HepG2 (cell line): ENCODE results near the gene FAM3A. TPM values are rescaled to one million over a fixed set of nuclear protein-coding genes. Genes with fewer than 3 reads are reported as not detected.
A peak's percentile ranks its signal among the peaks of the same experiment; 100 is the strongest.

ENCODE experiments used
- CHCHD3 ChIP-seq: sonication (generic); formaldehyde crosslinking; IDR thresholded peaks from 2 replicates; pipeline ENCODE4 v1.8.0; 2022; ENCODE audit warnings: mild to moderate bottlenecking, missing genetic modification reagents, moderate library complexity
- ETV6 ChIP-seq: sonication (generic); formaldehyde crosslinking; conservative IDR thresholded peaks from 2 replicates; pipeline ENCODE4 v1.4.0; 2020; ENCODE audit warnings: missing genetic modification reagents
- FOXC1 ChIP-seq: sonication (generic); formaldehyde crosslinking; IDR thresholded peaks from 2 replicates; pipeline ENCODE4 v1.8.0; 2022; ENCODE audit warnings: mild to moderate bottlenecking, missing genetic modification reagents, borderline replicate concordance
- GLI4 ChIP-seq: sonication (generic); formaldehyde crosslinking; IDR thresholded peaks from 2 replicates; pipeline ENCODE4 v1.5.1; 2020; ENCODE audit warnings: missing genetic modification reagents, mild to moderate bottlenecking, moderate library complexity, borderline replicate concordance
- KDM5B ChIP-seq: sonication (generic); formaldehyde crosslinking; IDR thresholded peaks from 2 replicates; pipeline ENCODE4 v1.4.0; 2020; ENCODE audit warnings: missing genetic modification reagents, mild to moderate bottlenecking, borderline replicate concordance
- MAF1 ChIP-seq: sonication (generic); formaldehyde crosslinking; IDR thresholded peaks from 2 replicates; pipeline ENCODE4 v1.5.0; 2020; ENCODE audit warnings: missing genetic modification reagents, borderline replicate concordance
- PLRG1 ChIP-seq: fragments of 450-650 bp; conservative IDR thresholded peaks from 2 replicates; pipeline ENCODE4 v1.6.1; 2016
- RXRB ChIP-seq: IDR thresholded peaks from 2 replicates; pipeline ENCODE4 v1.6.1; 2016; ENCODE audit warnings: borderline replicate concordance, missing genetic modification reagents, missing compliant biosample characterization
- SMARCE1 ChIP-seq: fragments of 450-650 bp; IDR thresholded peaks from 2 replicates; pipeline ENCODE4 v1.6.1; 2017; ENCODE audit warnings: borderline replicate concordance
- SPEN ChIP-seq: sonication (generic); formaldehyde crosslinking; IDR thresholded peaks from 2 replicates; pipeline ENCODE4 v1.5.1; 2020; ENCODE audit warnings: low read depth, mild to moderate bottlenecking, missing genetic modification reagents
- ZNF138 ChIP-seq: sonication (generic); formaldehyde crosslinking; IDR thresholded peaks from 2 replicates; pipeline ENCODE4 v1.5.0; 2020; ENCODE audit warnings: mild to moderate bottlenecking, low read depth, missing genetic modification reagents
- ZNF343 ChIP-seq: sonication (generic); formaldehyde crosslinking; IDR thresholded peaks from 2 replicates; pipeline ENCODE4 v1.4.0; 2020; ENCODE audit warnings: mild to moderate bottlenecking, missing genetic modification reagents
- ZNF430 ChIP-seq: sonication (generic); formaldehyde crosslinking; IDR thresholded peaks from 2 replicates; pipeline ENCODE4 v1.9.0; 2021; ENCODE audit warnings: mild to moderate bottlenecking, missing genetic modification reagents
- ZNF782 ChIP-seq: sonication (generic); formaldehyde crosslinking; IDR thresholded peaks from 2 replicates; pipeline ENCODE4 v1.4.0; 2020; ENCODE audit warnings: missing genetic modification reagents, mild to moderate bottlenecking, borderline replicate concordance
- ZSCAN21 ChIP-seq: sonication (generic); formaldehyde crosslinking; IDR thresholded peaks from 2 replicates; pipeline ENCODE4 v1.8.0; 2022; ENCODE audit warnings: mild to moderate bottlenecking, missing genetic modification reagents, moderate library complexity, borderline replicate concordance
- polyA plus RNA-seq, 8 experiments: library from polyadenylated mRNA; depleted of rRNA in 3 of 8; stranded (reverse) in 7 of 8; unstranded in 1 of 8; fragments of >200 nt; fragmentation: Illumina TruSeq in 4 of 8; extraction: Trizol in 4 of 8; gene quantifications; 2 replicates each; pipeline versions ENCODE4 v1.2.1 to v1.2.3, GENCODE V29; 2011 to 2016; ENCODE audit warnings: low read depth in 4 of 8, missing spikeins in 1 of 8, mixed read lengths in 1 of 8; ENCODE audit not compliant: insufficient read depth in 1 of 8
- total RNA-seq, 5 experiments: library from RNA; depleted of rRNA; stranded (reverse); fragments of >200 nt; fragmentation: Illumina TruSeq; extraction: Trizol; gene quantifications; 2 replicates each; pipeline ENCODE4 v1.2.3, GENCODE V29; 2016; ENCODE audit warnings: low read depth in 1 of 5
- TF ChIP-seq, protein P1 (sequence below): IDR thresholded peaks from 2 replicates; pipeline ENCODE4 v1.6.1; 2016; ENCODE audit warnings: missing genetic modification reagents, missing compliant biosample characterization
- TF ChIP-seq, protein P2 (sequence below): sonication (generic); formaldehyde crosslinking; IDR thresholded peaks from 2 replicates; pipeline ENCODE4 v1.4.0; 2020; ENCODE audit warnings: mild to moderate bottlenecking, missing genetic modification reagents
- TF ChIP-seq, protein P3 (sequence below): sonication (generic); formaldehyde crosslinking; IDR thresholded peaks from 2 replicates; pipeline ENCODE4 v1.8.0; 2022; ENCODE audit warnings: missing genetic modification reagents, mild to moderate bottlenecking, moderate library complexity, borderline replicate concordance
- TF ChIP-seq, protein P4 (sequence below): sonication (generic); formaldehyde crosslinking; IDR thresholded peaks from 2 replicates; pipeline ENCODE4 v1.8.1; 2022; ENCODE audit warnings: low read depth, mild to moderate bottlenecking, missing genetic modification reagents
- TF ChIP-seq, protein P5 (sequence below): sonication (generic); formaldehyde crosslinking; IDR thresholded peaks from 2 replicates; pipeline ENCODE4 v1.5.0; 2020; ENCODE audit warnings: mild to moderate bottlenecking, low read depth, missing genetic modification reagents, borderline replicate concordance

FAM3A gene
- total and polyA plus RNA-seq, 2 of the 13 experiments (the other 11 are each of a cell fraction or from before 2014, with no cell fraction given), result 11.2 to 22.7 TPM

DNA sequence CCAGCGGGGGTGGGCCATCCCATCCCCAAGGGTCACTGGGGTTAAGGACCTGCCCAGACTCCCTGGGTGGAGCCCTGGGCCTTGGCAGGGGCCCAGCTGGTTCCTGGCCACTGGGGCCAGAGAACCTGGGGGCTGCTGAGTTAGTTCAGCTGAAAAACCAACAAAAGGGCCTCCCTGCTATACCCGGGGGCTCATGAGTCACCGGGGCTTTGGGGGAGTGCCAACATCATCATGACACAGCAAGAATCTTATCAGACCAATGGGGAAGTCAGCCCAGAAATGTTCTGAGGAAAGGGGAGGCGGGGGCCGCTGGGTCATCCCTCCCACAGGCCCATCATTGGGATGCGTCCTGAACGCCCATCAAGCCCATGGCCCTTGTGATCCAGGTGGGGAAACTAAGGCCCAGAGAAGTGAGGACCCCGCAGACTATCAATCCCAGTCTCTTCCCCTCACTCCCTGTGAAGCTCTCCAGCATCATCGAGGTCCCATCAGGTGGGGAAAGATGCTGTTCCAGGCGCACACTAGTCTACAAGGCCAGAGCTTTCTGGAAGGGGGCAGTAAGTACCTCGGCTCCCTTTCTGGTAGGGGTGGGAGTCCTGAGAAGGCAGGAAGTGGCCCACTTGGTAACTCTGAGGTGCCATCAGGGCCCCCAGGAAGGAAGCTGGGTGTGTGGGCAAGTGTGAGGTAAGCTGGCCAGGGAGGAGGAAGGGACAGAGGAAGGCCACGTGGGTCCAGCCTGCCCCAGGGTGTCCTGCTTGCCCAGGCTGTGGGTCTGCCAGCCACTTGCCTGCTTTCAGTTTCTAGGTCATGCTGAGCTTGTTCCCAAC lies 26.1 kb upstream of the FAM3A start (continued):
- TF ChIP-seq MAF1 (CRISPR knock-in tag) (no peak), ZNF782 (CRISPR knock-in tag) (peak; percentile 100), ETV6 (CRISPR knock-in tag) (no peak), CHCHD3 (no peak), ZNF430 (0 out of 2 replicates have a peak, but pooled peaks have one; percentile 19), SMARCE1 (no peak), ZNF138 (CRISPR knock-in tag) (no peak), PLRG1 (no peak), GLI4 (CRISPR knock-in tag) (no peak), RXRB (no peak; the same call in 1 of the 2 replicates), ZSCAN21 (CRISPR knock-in tag) (no peak; the same call in 1 of the 2 replicates), KDM5B (CRISPR knock-in tag) (no peak), FOXC1 (CRISPR knock-in tag) (no peak), SPEN (CRISPR knock-in tag) (no peak), ZNF343 (CRISPR knock-in tag) (no peak)
- TF ChIP-seq, protein P1, sequence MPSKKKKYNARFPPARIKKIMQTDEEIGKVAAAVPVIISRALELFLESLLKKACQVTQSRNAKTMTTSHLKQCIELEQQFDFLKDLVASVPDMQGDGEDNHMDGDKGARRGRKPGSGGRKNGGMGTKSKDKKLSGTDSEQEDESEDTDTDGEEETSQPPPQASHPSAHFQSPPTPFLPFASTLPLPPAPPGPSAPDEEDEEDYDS (CRISPR knock-in tag), result no peak
- TF ChIP-seq, protein P2, sequence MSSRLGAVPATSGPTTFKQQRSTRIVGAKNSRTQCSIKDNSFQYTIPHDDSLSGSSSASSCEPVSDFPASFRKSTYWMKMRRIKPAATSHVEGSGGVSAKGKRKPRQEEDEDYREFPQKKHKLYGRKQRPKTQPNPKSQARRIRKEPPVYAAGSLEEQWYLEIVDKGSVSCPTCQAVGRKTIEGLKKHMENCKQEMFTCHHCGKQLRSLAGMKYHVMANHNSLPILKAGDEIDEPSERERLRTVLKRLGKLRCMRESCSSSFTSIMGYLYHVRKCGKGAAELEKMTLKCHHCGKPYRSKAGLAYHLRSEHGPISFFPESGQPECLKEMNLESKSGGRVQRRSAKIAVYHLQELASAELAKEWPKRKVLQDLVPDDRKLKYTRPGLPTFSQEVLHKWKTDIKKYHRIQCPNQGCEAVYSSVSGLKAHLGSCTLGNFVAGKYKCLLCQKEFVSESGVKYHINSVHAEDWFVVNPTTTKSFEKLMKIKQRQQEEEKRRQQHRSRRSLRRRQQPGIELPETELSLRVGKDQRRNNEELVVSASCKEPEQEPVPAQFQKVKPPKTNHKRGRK (CRISPR knock-in tag), result no peak
- TF ChIP-seq, protein P3, sequence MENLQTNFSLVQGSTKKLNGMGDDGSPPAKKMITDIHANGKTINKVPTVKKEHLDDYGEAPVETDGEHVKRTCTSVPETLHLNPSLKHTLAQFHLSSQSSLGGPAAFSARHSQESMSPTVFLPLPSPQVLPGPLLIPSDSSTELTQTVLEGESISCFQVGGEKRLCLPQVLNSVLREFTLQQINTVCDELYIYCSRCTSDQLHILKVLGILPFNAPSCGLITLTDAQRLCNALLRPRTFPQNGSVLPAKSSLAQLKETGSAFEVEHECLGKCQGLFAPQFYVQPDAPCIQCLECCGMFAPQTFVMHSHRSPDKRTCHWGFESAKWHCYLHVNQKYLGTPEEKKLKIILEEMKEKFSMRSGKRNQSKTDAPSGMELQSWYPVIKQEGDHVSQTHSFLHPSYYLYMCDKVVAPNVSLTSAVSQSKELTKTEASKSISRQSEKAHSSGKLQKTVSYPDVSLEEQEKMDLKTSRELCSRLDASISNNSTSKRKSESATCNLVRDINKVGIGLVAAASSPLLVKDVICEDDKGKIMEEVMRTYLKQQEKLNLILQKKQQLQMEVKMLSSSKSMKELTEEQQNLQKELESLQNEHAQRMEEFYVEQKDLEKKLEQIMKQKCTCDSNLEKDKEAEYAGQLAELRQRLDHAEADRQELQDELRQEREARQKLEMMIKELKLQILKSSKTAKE, result peak; percentile 54; the same call in 1 of the 2 replicates
- TF ChIP-seq, protein P4, sequence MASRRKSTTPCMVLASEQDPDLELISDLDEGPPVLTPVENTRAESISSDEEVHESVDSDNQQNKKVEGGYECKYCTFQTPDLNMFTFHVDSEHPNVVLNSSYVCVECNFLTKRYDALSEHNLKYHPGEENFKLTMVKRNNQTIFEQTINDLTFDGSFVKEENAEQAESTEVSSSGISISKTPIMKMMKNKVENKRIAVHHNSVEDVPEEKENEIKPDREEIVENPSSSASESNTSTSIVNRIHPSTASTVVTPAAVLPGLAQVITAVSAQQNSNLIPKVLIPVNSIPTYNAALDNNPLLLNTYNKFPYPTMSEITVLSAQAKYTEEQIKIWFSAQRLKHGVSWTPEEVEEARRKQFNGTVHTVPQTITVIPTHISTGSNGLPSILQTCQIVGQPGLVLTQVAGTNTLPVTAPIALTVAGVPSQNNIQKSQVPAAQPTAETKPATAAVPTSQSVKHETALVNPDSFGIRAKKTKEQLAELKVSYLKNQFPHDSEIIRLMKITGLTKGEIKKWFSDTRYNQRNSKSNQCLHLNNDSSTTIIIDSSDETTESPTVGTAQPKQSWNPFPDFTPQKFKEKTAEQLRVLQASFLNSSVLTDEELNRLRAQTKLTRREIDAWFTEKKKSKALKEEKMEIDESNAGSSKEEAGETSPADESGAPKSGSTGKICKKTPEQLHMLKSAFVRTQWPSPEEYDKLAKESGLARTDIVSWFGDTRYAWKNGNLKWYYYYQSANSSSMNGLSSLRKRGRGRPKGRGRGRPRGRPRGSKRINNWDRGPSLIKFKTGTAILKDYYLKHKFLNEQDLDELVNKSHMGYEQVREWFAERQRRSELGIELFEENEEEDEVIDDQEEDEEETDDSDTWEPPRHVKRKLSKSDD, result no peak
- TF ChIP-seq, protein P5, sequence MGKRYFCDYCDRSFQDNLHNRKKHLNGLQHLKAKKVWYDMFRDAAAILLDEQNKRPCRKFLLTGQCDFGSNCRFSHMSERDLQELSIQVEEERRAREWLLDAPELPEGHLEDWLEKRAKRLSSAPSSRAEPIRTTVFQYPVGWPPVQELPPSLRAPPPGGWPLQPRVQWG (CRISPR knock-in tag), result no peak
